Mesothelial cell of epicardium (in vitro differentiated cells): Measurements from ENCODE around the gene STXBP1. TPM values are rescaled to one million over a fixed set of nuclear protein-coding genes. Genes with fewer than 3 reads are reported as not detected.

Experiments
- DNase-seq, 2 experiments: peaks; one replicate each; pipeline ENCODE4 v3.0.0; 2021; ENCODE audit warnings: low spot score in 2 of 2; ENCODE audit not compliant: unreplicated experiment in 2 of 2
- H3K27ac Mint-ChIP-seq: 2 replicates; pipeline ENCODE4 v1.8.0; 2021; ENCODE audit warnings: mixed read lengths
- H3K27me3 Mint-ChIP-seq: 2 replicates; pipeline ENCODE4 v1.8.0; 2021; ENCODE audit warnings: low read depth, mixed read lengths
- H3K36me3 Mint-ChIP-seq: 2 replicates; pipeline ENCODE4 v1.8.0; 2021; ENCODE audit warnings: mixed read lengths
- H3K4me1 Mint-ChIP-seq: 2 replicates; pipeline ENCODE4 v1.8.0; 2021; ENCODE audit warnings: mixed read lengths
- H3K4me3 Mint-ChIP-seq: 2 replicates; pipeline ENCODE4 v1.8.0; 2021; ENCODE audit warnings: mild to moderate bottlenecking, moderate library complexity, mixed read lengths
- H3K9me3 Mint-ChIP-seq: 2 replicates; pipeline ENCODE4 v1.8.0; 2021; ENCODE audit warnings: mixed read lengths
- CTCF ChIP-seq: fragments of 200-600 bp; sonication (generic); IDR thresholded peaks from one replicate; pipeline ENCODE4 v1.5.0; 2021; ENCODE audit warnings: antibody characterized with exemption; ENCODE audit not compliant: unreplicated experiment
- total RNA-seq: library from RNA; stranded (reverse); gene quantifications from 3 replicates; pipeline ENCODE4 v1.2.1, GENCODE V29; 2021

Gene STXBP1
- total RNA-seq, 1 donor from 2014 or later, result 105 TPM

- Mint-ChIP-seq H3K4me1 (peaks cover 10% of the 10 kb centered on the region), H3K27me3 (no peaks in the 10 kb centered on the region), H3K9me3 (no peaks in the 10 kb centered on the region), H3K27ac (no peak overlapping the region), H3K36me3 (no peaks in the 10 kb centered on the region), H3K4me3 (no peak overlapping the region)
- no peak for DNase-seq
- no peak for TF ChIP-seq CTCF
Observed at GRCh38 chr9:127729522-127730256, 117.6 kb downstream of the STXBP1 start.

DNA sequence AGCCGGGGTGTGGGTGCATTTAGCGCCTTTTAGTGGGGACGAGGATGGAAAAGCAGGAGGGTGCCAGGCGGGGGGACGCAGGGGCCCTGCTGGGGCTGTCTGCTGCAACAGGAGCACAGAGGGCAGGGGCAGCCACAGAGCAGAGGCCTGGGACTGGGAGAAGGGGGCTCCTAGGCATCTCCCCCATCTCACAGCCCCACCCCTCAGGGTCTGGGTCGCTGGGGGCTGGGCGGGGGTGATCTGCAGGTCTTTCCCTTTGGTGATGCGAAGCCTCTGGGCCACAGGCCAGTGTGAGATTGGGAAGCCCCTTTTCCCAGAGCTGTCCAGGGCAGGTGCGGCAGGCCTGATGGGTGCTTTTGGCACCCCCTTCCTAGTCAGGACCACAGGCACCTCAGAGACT lies 118.2 kb downstream of the STXBP1 start:
- Mint-ChIP-seq H3K27me3 (no peaks in the 10 kb centered on the region), H3K36me3 (no peaks in the 10 kb centered on the region), H3K4me3 (no peak overlapping the region), H3K9me3 (no peaks in the 10 kb centered on the region), H3K27ac (no peak overlapping the region), H3K4me1 (peaks cover 10% of the 10 kb centered on the region)
- DNase-seq, result no peak
- TF ChIP-seq CTCF, result no peak

DNA sequence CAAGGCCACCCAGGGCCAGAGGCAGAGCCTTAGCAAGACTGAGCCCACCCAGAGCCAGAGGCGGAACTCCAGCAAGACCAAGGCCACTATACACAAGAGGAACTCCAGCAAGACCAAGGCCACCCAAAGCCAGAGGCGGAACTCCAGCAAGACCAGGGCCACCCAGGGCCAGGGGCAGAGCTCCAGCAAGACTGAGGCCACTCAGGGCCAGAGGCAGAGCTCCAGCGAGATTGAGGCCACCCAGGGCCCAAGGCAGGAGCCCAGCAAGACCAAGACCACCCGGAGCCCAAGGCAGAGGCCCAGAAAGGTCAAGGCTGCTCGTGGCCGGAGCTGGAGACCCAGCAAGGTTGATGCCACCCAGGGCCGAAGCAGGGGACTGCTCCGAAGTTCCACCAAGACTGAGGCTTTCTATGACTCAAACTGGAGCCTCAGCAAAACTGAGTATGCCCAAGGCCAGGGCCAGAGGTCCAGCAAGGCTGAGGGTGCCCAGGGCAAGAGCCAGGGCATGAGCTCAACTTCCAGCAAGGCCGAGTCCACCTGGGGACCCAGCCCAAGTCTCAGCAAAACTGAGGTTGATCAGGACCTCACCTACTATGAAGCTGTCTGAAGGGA lies 118.8 kb downstream of the STXBP1 start:
- no peaks in the 10 kb centered on the region for H3K36me3 Mint-ChIP-seq
- H3K27me3 Mint-ChIP-seq, result no peaks in the 10 kb centered on the region
- TF ChIP-seq CTCF, result no peak

GRCh38 chr9:127731938-127732337 lies 119.9 kb downstream of the STXBP1 start:
- peaks cover 10% of the 10 kb centered on the region for H3K4me1 Mint-ChIP-seq
- H3K36me3 Mint-ChIP-seq, result no peaks in the 10 kb centered on the region
- H3K27me3 Mint-ChIP-seq, result peaks cover 2% of the 10 kb centered on the region
- no peak overlapping the region for H3K4me3 Mint-ChIP-seq
- TF ChIP-seq CTCF, result no peak
- H3K27ac Mint-ChIP-seq, result no peak overlapping the region
- no peak for DNase-seq
- no peaks in the 10 kb centered on the region for H3K9me3 Mint-ChIP-seq

More for the DNA sequence above, 118.8 kb downstream of the STXBP1 start:
- H3K4me1 Mint-ChIP-seq, result peaks cover 10% of the 10 kb centered on the region
- no peak overlapping the region for H3K4me3 Mint-ChIP-seq
- H3K9me3 Mint-ChIP-seq, result no peaks in the 10 kb centered on the region
- H3K27ac Mint-ChIP-seq, result no peak overlapping the region
- no peak for DNase-seq

- no peak for DNase-seq
- TF ChIP-seq CTCF, result no peak
- H3K27ac Mint-ChIP-seq, result no peak overlapping the region
- peaks cover 2% of the 10 kb centered on the region for H3K27me3 Mint-ChIP-seq
- no peaks in the 10 kb centered on the region for H3K9me3 Mint-ChIP-seq
- H3K36me3 Mint-ChIP-seq, result no peaks in the 10 kb centered on the region
- peaks cover 10% of the 10 kb centered on the region for H3K4me1 Mint-ChIP-seq
- no peak overlapping the region for H3K4me3 Mint-ChIP-seq
Observed at GRCh38 chr9:127732444-127732843, 120.4 kb downstream of the STXBP1 start.
